Natural killer cell (primary cell): ENCODE results near the gene NFIA. TPM values are rescaled to one million over a fixed set of nuclear protein-coding genes. Genes with fewer than 3 reads are reported as not detected.

ENCODE experiments used
- ATAC-seq, 3 donors: fragments of 150-1000 bp in 2 of 3; fragments of 200-7000 bp in 1 of 3; cut with Tn5 transposase; 1 replicate in 1 of 3; 2 replicates in 2 of 3; pipeline ENCODE4 v1.10.0; 2021; ENCODE audit warnings: mild to moderate bottlenecking in 2 of 3, moderate library complexity in 2 of 3
- DNase-seq, 2 donors: peaks; one replicate each; pipeline versions ENCODE4 v3.0.0 to v3.0.0-alpha.2; 2013 to 2021; ENCODE audit warnings: mixed read lengths in 1 of 2
- H3K27ac ChIP-seq: one replicate; pipeline ENCODE4 v1.5.1; 2013; ENCODE audit warnings: mild to moderate bottlenecking, low read length
- H3K27me3 ChIP-seq: one replicate; pipeline ENCODE4 v1.6.1; 2013; ENCODE audit warnings: low read length; ENCODE audit not compliant: control insufficient read depth, insufficient read depth
- H3K36me3 ChIP-seq: one replicate; pipeline ENCODE4 v1.6.1; 2013; ENCODE audit warnings: low read length; ENCODE audit not compliant: control insufficient read depth, insufficient read depth
- H3K4me1 ChIP-seq: one replicate; pipeline ENCODE4 v1.6.1; 2013; ENCODE audit warnings: low read length; ENCODE audit not compliant: control insufficient read depth, insufficient read depth
- H3K4me3 ChIP-seq: one replicate; pipeline ENCODE4 v1.5.1; 2013; ENCODE audit warnings: low read length
- H3K9me3 ChIP-seq: one replicate; pipeline ENCODE4 v1.6.1; 2013; ENCODE audit warnings: low read length; ENCODE audit not compliant: control insufficient read depth, insufficient read depth
- H3K27ac Mint-ChIP-seq, 2 donors: one replicate each; pipeline ENCODE4 v1.8.0; 2022; ENCODE audit warnings: mild to moderate bottlenecking in 2 of 2, mixed read lengths in 2 of 2, moderate library complexity in 1 of 2
- H3K27me3 Mint-ChIP-seq, 2 donors: one replicate each; pipeline ENCODE4 v1.8.0; 2022; ENCODE audit warnings: low read depth in 2 of 2, mixed read lengths in 2 of 2
- H3K36me3 Mint-ChIP-seq: one replicate; pipeline ENCODE4 v1.8.0; 2022; ENCODE audit warnings: mixed read lengths
- H3K4me1 Mint-ChIP-seq, 2 donors: one replicate each; pipeline ENCODE4 v1.8.0; 2022; ENCODE audit warnings: mixed read lengths in 2 of 2
- H3K4me3 Mint-ChIP-seq: one replicate; pipeline ENCODE4 v1.8.0; 2022; ENCODE audit warnings: mild to moderate bottlenecking, moderate library complexity, mixed read lengths
- H3K9me3 Mint-ChIP-seq, 2 donors: one replicate each; pipeline ENCODE4 v1.8.0; 2022; ENCODE audit warnings: mixed read lengths in 2 of 2
- CTCF ChIP-seq: fragments of 200-600 bp; IDR thresholded peaks from one replicate; pipeline ENCODE4 v1.8.0; 2022; ENCODE audit warnings: antibody characterized with exemption
- WGBS: methylation state at CpG from one replicate; pipeline ENCODE4 v1.1.7; 2013; ENCODE audit warnings: missing lambda C conversion rate; ENCODE audit not compliant: insufficient coverage; 5-methylcytosine and 5-hydroxymethylcytosine counted together
- intact Hi-C: fragments of 100-400 bp; cut with micrococcal nuclease; formaldehyde crosslinking; loops from one replicate; pipeline ENCODE4 v1.14.2; 2022
- total RNA-seq, 4 donors: library from RNA; stranded (reverse); fragments of 120-200 nt in 1 of 4; gene quantifications; one replicate each; pipeline versions ENCODE4 v1.2.3 to v1.2.4, GENCODE V29; 2013 to 2022

The NFIA gene
- total RNA-seq, 3 donors from 2014 or later (not counting 1 experiment from before 2014, with no cell fraction given): 3.5 to 6.5 (median 3.6) TPM

DNA sequence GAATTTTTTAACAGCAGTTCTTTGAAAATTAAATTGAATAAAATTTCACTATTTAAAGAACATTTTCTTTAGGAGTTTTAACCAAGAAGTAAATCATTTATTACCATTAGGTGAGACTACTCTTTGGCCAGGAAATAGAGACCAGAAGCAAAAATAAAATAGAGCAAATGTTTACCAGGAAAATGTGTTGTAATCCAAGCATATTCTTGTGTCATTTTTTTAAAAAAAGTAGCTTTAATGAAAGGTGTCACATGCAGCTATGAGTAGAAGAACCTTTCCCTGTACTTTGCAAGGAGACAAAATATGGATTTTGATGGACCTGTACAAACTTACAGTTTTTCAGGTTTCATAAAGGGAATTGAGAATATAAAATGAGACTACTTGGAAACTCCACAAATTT, 140.8 kb downstream of the NFIA start:
- Histone ChIP-seq H3K9me3 (no peaks in the 10 kb centered on the region), H3K36me3 (no peaks in the 10 kb centered on the region), H3K4me1 (no peaks in the 10 kb centered on the region), H3K27ac (no peak overlapping the region), H3K4me3 (no peak overlapping the region), H3K27me3 (no peaks in the 10 kb centered on the region)
- Mint-ChIP-seq H3K27me3 (peaks cover 0 to 20% of the 10 kb centered on the region in 2 donors), H3K27ac (no peak overlapping the region), H3K4me3 (no peak overlapping the region), H3K36me3 (no peaks in the 10 kb centered on the region), H3K9me3 (no peaks in the 10 kb centered on the region), H3K4me1 (no peaks in the 10 kb centered on the region)
- intact Hi-C loops: no loop called here
- ATAC-seq: no peak
- TF ChIP-seq CTCF: no peak
- no peak for DNase-seq

GRCh38 chr1:61224609-61225008, 142.2 kb downstream of the NFIA start:
- Mint-ChIP-seq H3K9me3 (no peaks in the 10 kb centered on the region), H3K4me1 (no peaks in the 10 kb centered on the region), H3K36me3 (no peaks in the 10 kb centered on the region), H3K27me3 (peaks cover 2 to 22% of the 10 kb centered on the region in 2 donors), H3K27ac (no peak overlapping the region), H3K4me3 (no peak overlapping the region)
- H3K9me3 ChIP-seq: no peaks in the 10 kb centered on the region
- no peak overlapping the region for H3K4me3 ChIP-seq
- intact Hi-C loops: no loop called here
- H3K4me1 ChIP-seq: no peaks in the 10 kb centered on the region
- H3K36me3 ChIP-seq: no peaks in the 10 kb centered on the region
- WGBS: 100% methylated on average over 1 of the region's 1 CpG
- no peak for DNase-seq
- H3K27ac ChIP-seq: no peak overlapping the region
- no peaks in the 10 kb centered on the region for H3K27me3 ChIP-seq
- no peak for ATAC-seq
- TF ChIP-seq CTCF: no peak

DNA sequence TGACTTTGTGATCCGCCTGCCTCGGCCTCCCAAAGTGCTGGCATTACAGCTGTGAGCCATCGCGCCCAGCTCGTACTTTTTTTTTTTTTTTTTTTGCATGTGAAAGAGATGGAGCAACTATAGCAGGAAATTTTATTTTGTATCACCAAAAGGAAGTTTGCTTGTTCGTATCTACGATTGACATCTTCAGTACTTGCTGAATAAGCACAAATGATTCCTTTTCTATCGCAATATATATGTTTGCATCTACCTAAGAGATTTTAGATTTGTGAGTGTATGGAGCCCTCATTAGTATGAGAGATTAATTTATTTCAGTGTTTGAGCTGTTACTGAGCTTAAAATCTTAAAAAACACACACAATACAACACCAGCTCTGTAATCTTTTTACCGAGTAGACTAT, 143.1 kb downstream of the NFIA start:
- no peak for DNase-seq
- 91% methylated on average over 7 of the region's 9 CpGs for WGBS
- Histone ChIP-seq H3K4me3 (no peak overlapping the region), H3K9me3 (no peaks in the 10 kb centered on the region), H3K4me1 (no peaks in the 10 kb centered on the region), H3K36me3 (no peaks in the 10 kb centered on the region), H3K27me3 (no peaks in the 10 kb centered on the region), H3K27ac (no peak overlapping the region)
- no peak for TF ChIP-seq CTCF
- Mint-ChIP-seq H3K4me1 (no peaks in the 10 kb centered on the region), H3K36me3 (no peaks in the 10 kb centered on the region), H3K4me3 (no peak overlapping the region), H3K9me3 (no peaks in the 10 kb centered on the region), H3K27me3 (peaks cover 4 to 22% of the 10 kb centered on the region in 2 donors), H3K27ac (no peak overlapping the region)
- intact Hi-C loops: no loop called here
- ATAC-seq: no peak

DNA sequence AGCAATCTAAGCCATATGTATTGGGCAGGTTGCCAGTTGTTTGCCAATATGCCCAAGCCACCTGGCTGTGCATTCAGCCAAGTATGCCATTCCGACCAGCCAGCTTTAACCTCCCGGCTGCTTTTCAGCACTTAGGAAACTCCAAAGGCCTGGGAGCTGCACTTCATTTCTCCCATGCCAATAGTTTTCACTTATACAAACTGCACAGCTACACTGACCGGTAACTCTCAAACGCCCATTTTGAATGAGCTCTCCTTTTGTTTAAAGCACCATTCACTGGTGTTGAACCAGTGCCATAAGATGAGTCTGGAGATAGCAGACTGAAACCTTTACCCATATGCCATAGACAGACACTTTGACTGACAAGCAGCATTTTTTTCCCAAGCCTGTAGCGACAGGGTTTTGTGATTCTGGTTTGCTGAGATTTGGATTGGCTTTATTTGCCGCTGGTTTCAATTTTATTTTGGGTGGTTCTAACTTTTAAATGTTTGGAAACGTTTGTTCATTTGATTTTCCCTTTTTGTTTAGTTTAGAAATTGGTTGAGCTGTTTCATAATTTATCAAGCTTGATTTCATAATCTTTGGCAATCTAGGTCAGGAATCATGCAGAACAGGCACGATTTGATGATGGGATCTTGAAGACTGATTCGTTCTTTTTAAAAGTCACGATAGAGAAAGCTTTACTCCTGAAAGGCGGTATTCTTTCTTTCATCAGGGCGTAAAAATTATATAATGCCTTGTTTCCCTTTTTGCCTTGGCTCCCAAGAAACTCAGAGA, 144.6 kb downstream of the NFIA start:
- no peak overlapping the region for H3K27ac Mint-ChIP-seq
- no peaks in the 10 kb centered on the region for H3K4me1 Mint-ChIP-seq
- ATAC-seq (no peak), DNase-seq (no peak)
- WGBS: 87% methylated on average over 12 of the region's 12 CpGs
- H3K27me3 ChIP-seq: no peaks in the 10 kb centered on the region
- intact Hi-C loops: no loop called here
- no peaks in the 10 kb centered on the region for H3K9me3 Mint-ChIP-seq
- no peaks in the 10 kb centered on the region for H3K36me3 ChIP-seq
- H3K9me3 ChIP-seq: no peaks in the 10 kb centered on the region
- peaks cover 8 to 29% of the 10 kb centered on the region in 2 donors for H3K27me3 Mint-ChIP-seq
- no peaks in the 10 kb centered on the region for H3K36me3 Mint-ChIP-seq
- no peak overlapping the region for H3K4me3 ChIP-seq
- H3K27ac ChIP-seq: no peak overlapping the region
- no peak overlapping the region for H3K4me3 Mint-ChIP-seq
- no peaks in the 10 kb centered on the region for H3K4me1 ChIP-seq
- TF ChIP-seq CTCF: no peak
